ENCODE measurements around the gene CREBRF. TPM values are rescaled to one million over a fixed set of nuclear protein-coding genes. Genes with fewer than 3 reads are reported as not detected.

CREBRF gene
- total and polyA plus RNA-seq, 2 donors (not counting 3 experiments of a cell fraction or from before 2014, with no cell fraction given): 2.7 to 8.8 TPM

DNA sequence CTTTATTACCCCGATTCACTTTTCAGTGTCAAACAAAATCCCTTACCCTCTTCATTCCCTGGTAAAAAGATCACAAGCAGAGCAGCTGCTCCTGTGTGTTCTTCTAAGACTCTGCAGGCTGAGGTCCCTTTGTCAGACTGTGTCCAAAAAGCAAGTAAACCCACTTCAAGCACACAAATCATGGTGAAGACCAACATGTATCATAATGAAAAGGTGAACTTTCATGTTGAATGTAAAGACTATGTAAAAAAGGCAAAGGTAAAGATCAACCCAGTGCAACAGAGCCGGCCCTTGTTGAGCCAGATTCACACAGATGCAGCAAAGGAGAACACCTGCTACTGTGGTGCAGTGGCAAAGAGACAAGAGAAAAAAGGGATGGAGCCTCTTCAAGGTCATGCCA, 34.5 kb downstream of the CREBRF start:
- Histone ChIP-seq H3K4me1 (ENCODE audit: control insufficient read depth, extremely low read depth, insufficient read depth, low read length) (peaks cover 21% of the 10 kb centered on the region), H3K9ac (replicated peaks; ENCODE audit: extremely low read depth, insufficient read depth, low read length) (no peak overlapping the region), H3K27me3 (ENCODE audit: control insufficient read depth in 2 of 2, insufficient read depth in 2 of 2, low read length in 2 of 2) (no peaks in the 10 kb centered on the region), H3K9me3 (replicated peaks; ENCODE audit: control insufficient read depth, insufficient read depth, low read length) (no peaks in the 10 kb centered on the region), H3K36me3 (ENCODE audit: control insufficient read depth in 2 of 2, extremely low read depth in 1 of 2, insufficient read depth in 2 of 2, low read length in 2 of 2) (peaks cover 0 to 5% of the 10 kb centered on the region in 2 experiments), H3K27ac (ENCODE audit: insufficient read depth, low read depth, low read length) (no peak overlapping the region), H2AFZ (ENCODE audit: low read depth, low read length) (no peak overlapping the region), H4K20me1 (replicated peaks; ENCODE audit: control insufficient read depth, extremely low read depth, insufficient read depth, low read length) (no peaks in the 10 kb centered on the region), H3K4me2 (ENCODE audit: insufficient read depth, low read length) (no peak overlapping the region), H3K9me1 (replicated peaks; ENCODE audit: control insufficient read depth, extremely low read depth, insufficient read depth, low read length) (no peaks in the 10 kb centered on the region), H3K4me3 (replicated peaks in 1 of 3; ENCODE audit: insufficient read depth in 1 of 3, low read depth in 1 of 3, low read length in 3 of 3) (no peak overlapping the region), H3K79me2 (ENCODE audit: control insufficient read depth, insufficient read depth, low read length) (no peaks in the 10 kb centered on the region)
- no peak for DNase-seq (ENCODE audit: low read depth, low spot score)
- intact Hi-C loops (cut with micrococcal nuclease): no loop called here
- POLR2A ChIA-PET: no interaction called here
- TSS peak; percentile 14 for BruUV-seq (replicated peaks)
- no peak for FAIRE-seq
- dilution Hi-C loops (cut with MboI; ENCODE audit: extremely low pct_ligation_motif_present, low sequenced_read_pairs): no loop called here
- CTCF ChIA-PET: no interaction called here
- TF ChIP-seq POLR2A (IDR thresholded peaks at IDR 0.05; ENCODE audit: low read depth, low read length) (no peak), JUN (IDR thresholded peaks at IDR 0.05; ENCODE audit: borderline replicate concordance, insufficient read depth, insufficient read length, low read depth) (no peak), MYC (IDR thresholded peaks at IDR 0.05; ENCODE audit: low read depth, low read length) (no peak), POLR2AphosphoS5 (IDR thresholded peaks at IDR 0.05; ENCODE audit: insufficient read depth, low read depth, low read length) (no peak)

DNA sequence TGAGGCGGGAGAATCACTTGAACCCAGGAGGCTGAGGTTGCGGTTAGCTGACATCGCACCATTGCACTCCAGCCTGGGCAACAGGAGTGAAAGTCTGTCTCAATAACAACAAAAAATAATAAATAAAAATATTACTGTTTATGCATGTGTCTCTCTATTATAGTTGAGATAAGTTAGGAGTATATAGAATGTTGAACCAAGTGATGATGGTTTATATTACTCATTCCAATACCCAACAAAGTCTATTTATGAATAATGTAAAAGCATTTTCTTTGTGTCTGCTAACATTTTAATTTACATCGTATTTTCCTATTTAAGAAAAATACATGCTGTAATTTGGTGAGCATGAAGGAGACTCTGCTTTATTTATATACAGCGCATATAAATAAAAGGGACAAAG, 35.8 kb downstream of the CREBRF start:
- dilution Hi-C loops (cut with MboI; ENCODE audit: extremely low pct_ligation_motif_present, low sequenced_read_pairs): no loop called here
- intact Hi-C loops (cut with micrococcal nuclease): no loop called here
- Histone ChIP-seq H3K4me1 (ENCODE audit: control insufficient read depth, extremely low read depth, insufficient read depth, low read length) (peaks cover 21% of the 10 kb centered on the region), H3K4me3 (replicated peaks in 1 of 3; ENCODE audit: insufficient read depth in 1 of 3, low read depth in 1 of 3, low read length in 3 of 3) (no peak overlapping the region), H3K36me3 (ENCODE audit: control insufficient read depth in 2 of 2, extremely low read depth in 1 of 2, insufficient read depth in 2 of 2, low read length in 2 of 2) (peaks cover 0 to 5% of the 10 kb centered on the region in 2 experiments), H3K9me3 (replicated peaks; ENCODE audit: control insufficient read depth, insufficient read depth, low read length) (no peaks in the 10 kb centered on the region), H3K27me3 (ENCODE audit: control insufficient read depth in 2 of 2, insufficient read depth in 2 of 2, low read length in 2 of 2) (no peaks in the 10 kb centered on the region), H3K9me1 (replicated peaks; ENCODE audit: control insufficient read depth, extremely low read depth, insufficient read depth, low read length) (no peaks in the 10 kb centered on the region), H3K79me2 (ENCODE audit: control insufficient read depth, insufficient read depth, low read length) (no peaks in the 10 kb centered on the region), H3K9ac (replicated peaks; ENCODE audit: extremely low read depth, insufficient read depth, low read length) (no peak overlapping the region), H4K20me1 (replicated peaks; ENCODE audit: control insufficient read depth, extremely low read depth, insufficient read depth, low read length) (no peaks in the 10 kb centered on the region), H3K27ac (ENCODE audit: insufficient read depth, low read depth, low read length) (no peak overlapping the region), H2AFZ (ENCODE audit: low read depth, low read length) (no peak overlapping the region), H3K4me2 (ENCODE audit: insufficient read depth, low read length) (no peak overlapping the region)
- CTCF ChIA-PET: no interaction called here
- FAIRE-seq: no peak
- DNase-seq (ENCODE audit: low read depth, low spot score): no peak
- BruUV-seq (replicated peaks): no TSS peak
- POLR2A ChIA-PET: no interaction called here
- TF ChIP-seq MYC (IDR thresholded peaks at IDR 0.05; ENCODE audit: low read depth, low read length): no peak
- no peak for TF ChIP-seq EZH2 (IDR thresholded peaks at IDR 0.05; ENCODE audit: borderline replicate concordance, low read depth, low read length, severe bottlenecking)
- TF ChIP-seq, protein P1, sequence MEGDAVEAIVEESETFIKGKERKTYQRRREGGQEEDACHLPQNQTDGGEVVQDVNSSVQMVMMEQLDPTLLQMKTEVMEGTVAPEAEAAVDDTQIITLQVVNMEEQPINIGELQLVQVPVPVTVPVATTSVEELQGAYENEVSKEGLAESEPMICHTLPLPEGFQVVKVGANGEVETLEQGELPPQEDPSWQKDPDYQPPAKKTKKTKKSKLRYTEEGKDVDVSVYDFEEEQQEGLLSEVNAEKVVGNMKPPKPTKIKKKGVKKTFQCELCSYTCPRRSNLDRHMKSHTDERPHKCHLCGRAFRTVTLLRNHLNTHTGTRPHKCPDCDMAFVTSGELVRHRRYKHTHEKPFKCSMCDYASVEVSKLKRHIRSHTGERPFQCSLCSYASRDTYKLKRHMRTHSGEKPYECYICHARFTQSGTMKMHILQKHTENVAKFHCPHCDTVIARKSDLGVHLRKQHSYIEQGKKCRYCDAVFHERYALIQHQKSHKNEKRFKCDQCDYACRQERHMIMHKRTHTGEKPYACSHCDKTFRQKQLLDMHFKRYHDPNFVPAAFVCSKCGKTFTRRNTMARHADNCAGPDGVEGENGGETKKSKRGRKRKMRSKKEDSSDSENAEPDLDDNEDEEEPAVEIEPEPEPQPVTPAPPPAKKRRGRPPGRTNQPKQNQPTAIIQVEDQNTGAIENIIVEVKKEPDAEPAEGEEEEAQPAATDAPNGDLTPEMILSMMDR (IDR thresholded peaks at IDR 0.05; ENCODE audit: extremely low read depth in 1 of 2, insufficient read depth in 1 of 2, low read depth in 1 of 2, low read length in 2 of 2): no peak
- TF ChIP-seq, protein P2, sequence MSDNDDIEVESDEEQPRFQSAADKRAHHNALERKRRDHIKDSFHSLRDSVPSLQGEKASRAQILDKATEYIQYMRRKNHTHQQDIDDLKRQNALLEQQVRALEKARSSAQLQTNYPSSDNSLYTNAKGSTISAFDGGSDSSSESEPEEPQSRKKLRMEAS (IDR thresholded peaks at IDR 0.05; ENCODE audit: insufficient read depth, insufficient read length): no peak
